ENCODE measurements around the gene ZNF385A. TPM values are rescaled to one million over a fixed set of nuclear protein-coding genes. Genes with fewer than 3 reads are reported as not detected.
A peak's percentile ranks its signal among the peaks of the same experiment; 100 is the strongest.

ZNF385A gene
- total RNA-seq, 4 donors from 2014 or later = 9.0 to 19.8 (median 13.5) TPM

GRCh38 chr12:54424224-54424623, 39.7 kb upstream of the ZNF385A start:
- H3K27ac ChIP-seq = peak overlapping the region in 1 of 4 donors; percentile 39
- H3K4me3 ChIP-seq = no peak overlapping the region
- H3K4me1 ChIP-seq = peaks cover 0 to 88% (median 19%) of the 10 kb centered on the region in 4 donors
- DNase-seq (ENCODE audit: low spot score in 2 of 2) = no peak
- no peak for TF ChIP-seq CTCF (IDR thresholded peaks at IDR 0.05)
- TF ChIP-seq POLR2A (IDR thresholded peaks at IDR 0.05) = no peak
- TF ChIP-seq EP300 (IDR thresholded peaks at IDR 0.05) = no peak
- no peaks in the 10 kb centered on the region for H3K27me3 ChIP-seq
- H3K9me3 ChIP-seq = no peaks in the 10 kb centered on the region
- 51 to 57% methylated on average over 1 to 3 of the region's 3 CpGs for WGBS, 2 donors
- no peaks in the 10 kb centered on the region for H3K36me3 ChIP-seq

GRCh38 chr12:54423816-54424150, 39.2 kb upstream of the ZNF385A start:
- peaks cover 0 to 87% (median 17%) of the 10 kb centered on the region in 4 donors for H3K4me1 ChIP-seq

GRCh38 chr12:54421879-54422250, 37.3 kb upstream of the ZNF385A start:
- peaks cover 0 to 84% (median 17%) of the 10 kb centered on the region in 4 donors for H3K4me1 ChIP-seq
- no peaks in the 10 kb centered on the region for H3K9me3 ChIP-seq
- H3K36me3 ChIP-seq = no peaks in the 10 kb centered on the region
- no peak for DNase-seq (ENCODE audit: low spot score in 2 of 2)
- no peak overlapping the region for H3K4me3 ChIP-seq
- WGBS, 2 donors = 65 to 79% methylated on average over 2 of the region's 2 CpGs
- peak overlapping the region; percentile 48 to 95 (median 72) for H3K27ac ChIP-seq
- H3K27me3 ChIP-seq = no peaks in the 10 kb centered on the region
- TF ChIP-seq EP300 (IDR thresholded peaks at IDR 0.05) (no peak), POLR2A (IDR thresholded peaks at IDR 0.05) (no peak), CTCF (IDR thresholded peaks at IDR 0.05) (no peak)

More at GRCh38 chr12:54423816-54424150, 39.2 kb upstream of the ZNF385A start:
- no peak for DNase-seq (ENCODE audit: low spot score in 2 of 2)
- TF ChIP-seq EP300 (IDR thresholded peaks at IDR 0.05) (no peak), CTCF (IDR thresholded peaks at IDR 0.05) (no peak)
- WGBS, 2 donors = 79 to 87% methylated on average over 5 of the region's 5 CpGs
- Histone ChIP-seq H3K27ac (peak overlapping the region in 1 of 4 donors; percentile 39), H3K9me3 (no peaks in the 10 kb centered on the region), H3K27me3 (no peaks in the 10 kb centered on the region), H3K4me3 (no peak overlapping the region), H3K36me3 (no peaks in the 10 kb centered on the region)

- Histone ChIP-seq H3K36me3 (no peaks in the 10 kb centered on the region), H3K27ac (peak overlapping the region; percentile 48 to 95 (median 84)), H3K9me3 (no peaks in the 10 kb centered on the region), H3K4me1 (peaks cover 0 to 86% (median 20%) of the 10 kb centered on the region in 4 donors), H3K4me3 (peak overlapping the region in 1 of 4 donors; percentile 89), H3K27me3 (no peaks in the 10 kb centered on the region)
- 45 to 54% methylated on average over 4 of the region's 4 CpGs for WGBS, 2 donors
- TF ChIP-seq POLR2A (IDR thresholded peaks at IDR 0.05) (no peak), CTCF (IDR thresholded peaks at IDR 0.05) (no peak), EP300 (IDR thresholded peaks at IDR 0.05) (peak in 1 of 2 donors; percentile 37)
- DNase-seq (ENCODE audit: low spot score in 2 of 2) = peak; percentile 59 to 69
Observed at GRCh38 chr12:54421175-54421878, 36.8 kb upstream of the ZNF385A start.

GRCh38 chr12:54420766-54421144, 36.2 kb upstream of the ZNF385A start:
- Histone ChIP-seq H3K4me1 (peaks cover 0 to 86% (median 22%) of the 10 kb centered on the region in 4 donors), H3K4me3 (peak overlapping the region in 1 of 4 donors; percentile 89), H3K27ac (peak overlapping the region; percentile 48 to 95 (median 82)), H3K27me3 (no peaks in the 10 kb centered on the region), H3K9me3 (no peaks in the 10 kb centered on the region), H3K36me3 (no peaks in the 10 kb centered on the region)
- 23 to 60% methylated on average over 2 of the region's 2 CpGs for WGBS, 2 donors
- TF ChIP-seq CTCF (IDR thresholded peaks at IDR 0.05) (no peak), POLR2A (IDR thresholded peaks at IDR 0.05) (no peak), EP300 (IDR thresholded peaks at IDR 0.05) (no peak)
- DNase-seq (ENCODE audit: low spot score in 2 of 2) = peak; percentile 37 to 61

All from tibial nerve (tissue), 4 donors.